Left renal pelvis (tissue), 4 donors: ENCODE measurements around the gene SLX4. TPM values are rescaled to one million over a fixed set of nuclear protein-coding genes. Genes with fewer than 3 reads are reported as not detected.

ENCODE experiments used
- DNase-seq, 4 donors: peaks; one replicate each; pipeline ENCODE4 v3.0.0-alpha.2; 2013; ENCODE audit warnings: low read depth in 4 of 4, low spot score in 3 of 4
- polyA plus RNA-seq, 4 donors: library from polyadenylated mRNA; unstranded; fragments of 120-200 nt; gene quantifications; one replicate each; pipeline ENCODE4 v1.2.1, GENCODE V29; 2013; ENCODE audit not compliant: insufficient read length in 4 of 4

SLX4 gene
- polyA plus RNA-seq, 4 donors = 4.1 to 7.1 (median 5.4) TPM

GRCh38 chr16:3602320-3602653, 9.1 kb downstream of the SLX4 start:
- DNase-seq = no peak

GRCh38 chr16:3601614-3602319, 9.6 kb downstream of the SLX4 start:
- DNase-seq = no peak

GRCh38 chr16:3599922-3600321, 11.5 kb downstream of the SLX4 start:
- DNase-seq = no peak

GRCh38 chr16:3599121-3599520, 12.3 kb downstream of the SLX4 start:
- no peak for DNase-seq

GRCh38 chr16:3598236-3598635, 13.2 kb downstream of the SLX4 start:
- DNase-seq = no peak

GRCh38 chr16:3597676-3598075, 13.7 kb downstream of the SLX4 start:
- DNase-seq = no peak

- no peak for DNase-seq
Measured at GRCh38 chr16:3597226-3597625, 14.2 kb downstream of the SLX4 start.

- DNase-seq = no peak
Measured at GRCh38 chr16:3596101-3596861, 15.1 kb downstream of the SLX4 start.

GRCh38 chr16:3595521-3596021, 15.8 kb downstream of the SLX4 start:
- DNase-seq = no peak

- DNase-seq = no peak
Measured at GRCh38 chr16:3595110-3595486, 16.3 kb downstream of the SLX4 start.

- no peak for DNase-seq
Measured at GRCh38 chr16:3594316-3595109, 16.9 kb downstream of the SLX4 start.

GRCh38 chr16:3592559-3592958, 18.8 kb downstream of the SLX4 start:
- no peak for DNase-seq

- no peak for DNase-seq
Measured at GRCh38 chr16:3591991-3592390, 19.4 kb downstream of the SLX4 start.

GRCh38 chr16:3591436-3591803, 20.0 kb downstream of the SLX4 start:
- DNase-seq = no peak

GRCh38 chr16:3590736-3591435, 20.5 kb downstream of the SLX4 start:
- no peak for DNase-seq

- DNase-seq = no peak
Measured at GRCh38 chr16:3589991-3590701, 21.3 kb downstream of the SLX4 start.

GRCh38 chr16:3589441-3589921, 21.9 kb downstream of the SLX4 start:
- no peak for DNase-seq

GRCh38 chr16:3589001-3589400, 22.4 kb downstream of the SLX4 start:
- no peak for DNase-seq

GRCh38 chr16:3587547-3588110, 23.8 kb downstream of the SLX4 start:
- DNase-seq = no peak

- DNase-seq = no peak
Measured at GRCh38 chr16:3584412-3584811, 27.0 kb downstream of the SLX4 start.
